Mammary epithelial cell (primary cell): Measurements from ENCODE around the gene TBCCD1.
"Not testable (repeated sequence)": the region's sequence is repeated elsewhere in the genome, so short reads cannot be mapped to it uniquely, and the experiment has no call there.

Experiments used
- CTCF ChIP-seq, 2 donors: IDR thresholded peaks in 1 of 2; conservative IDR thresholded peaks in 1 of 2; 2 replicates each; pipeline ENCODE4 v1.5.1; 2011 to 2012; ENCODE audit warnings: inconsistent platforms in 2 of 2, low read length in 2 of 2, mild to moderate bottlenecking in 2 of 2, control low read depth in 1 of 2, low read depth in 1 of 2; ENCODE audit not compliant: insufficient read depth in 1 of 2; ENCODE audit errors: extremely low read depth in 1 of 2
- EZH2 ChIP-seq: IDR thresholded peaks from 2 replicates; pipeline ENCODE4 v1.6.1; 2012; ENCODE audit warnings: low read length, inconsistent platforms, borderline replicate concordance

GRCh38 chr3:186586245-186586644 lies 19.1 kb upstream of the TBCCD1 start:
- not testable (repeated sequence) for TF ChIP-seq EZH2; CTCF (conservative IDR thresholded peaks at IDR 0.05 in 1 of 2, IDR thresholded peaks at IDR 0.05 in 1 of 2; ENCODE audit: extremely low read depth in 1 of 2, insufficient read depth in 1 of 2, low read depth in 1 of 2, low read length in 2 of 2)
